B cell (primary cell): ENCODE data around the gene SATB1. TPM values are rescaled to one million over a fixed set of nuclear protein-coding genes. Genes with fewer than 3 reads are reported as not detected.

Experiments
- ATAC-seq: fragments of 200-7000 bp; cut with Tn5 transposase; one replicate; pipeline ENCODE4 v1.10.0; 2021; ENCODE audit warnings: low read depth, mild to moderate bottlenecking, moderate number of reproducible peaks, moderate library complexity
- CTCF ChIA-PET: fragments of 350-600 bp; sonication (Branson Sonifier 250); formaldehyde crosslinking; loops from one replicate; lab custom pipeline; 2021; ENCODE audit warnings: antibody characterized with exemption, inconsistent platforms; lab: Charles Lee
- POLR2A ChIA-PET: fragments of 350-600 bp; sonication (Branson Sonifier 250); formaldehyde crosslinking; loops from one replicate; lab custom pipeline; 2021; ENCODE audit warnings: antibody characterized with exemption; lab: Charles Lee
- DNase-seq: peaks from one replicate; pipeline ENCODE4 v3.0.0; 2013
- H2AFZ ChIP-seq: 2 replicates; pipeline ENCODE4 v1.6.1; 2012; ENCODE audit warnings: mild to moderate bottlenecking, low read depth, low read length; ENCODE audit not compliant: insufficient read depth, poor library complexity, severe bottlenecking
- H3K27ac ChIP-seq, 2 donors: 1 replicate in 1 of 2; 2 replicates in 1 of 2; pipeline ENCODE4 v1.5.1; 2012 to 2013; ENCODE audit warnings: low read length in 2 of 2, mild to moderate bottlenecking in 2 of 2, moderate library complexity in 1 of 2
- H3K27me3 ChIP-seq, 4 experiments: fragments of 200-600 bp in 1 of 4; sonication (generic) in 1 of 4; replicated peaks in 1 of 4; 1 replicate in 2 of 4; 2 replicates in 2 of 4; pipeline versions ENCODE4 v1.6.1 to v1.7.0; 2013 to 2016; ENCODE audit warnings: low read length in 3 of 4, mild to moderate bottlenecking in 2 of 4, mixed read lengths in 1 of 4, moderate library complexity in 1 of 4; ENCODE audit not compliant: insufficient read depth in 4 of 4, control insufficient read depth in 3 of 4; ENCODE audit errors: control extremely low read depth in 1 of 4
- H3K36me3 ChIP-seq, 2 experiments: replicated peaks in 1 of 2; 1 replicate in 1 of 2; 2 replicates in 1 of 2; pipeline versions ENCODE4 v1.6.1 to v1.7.1; 2013; ENCODE audit warnings: low read length in 1 of 2; ENCODE audit not compliant: insufficient read depth in 2 of 2, control insufficient read depth in 1 of 2; ENCODE audit errors: control extremely low read depth in 1 of 2, extremely low read depth in 1 of 2
- H3K4me1 ChIP-seq, 2 donors: fragments of 200-600 bp in 1 of 2; sonication (generic) in 1 of 2; 1 replicate in 1 of 2; 2 replicates in 1 of 2; pipeline versions ENCODE4 v1.5.1 to v1.6.1; 2013 to 2017; ENCODE audit warnings: low read length in 2 of 2; ENCODE audit not compliant: control insufficient read depth in 2 of 2, insufficient read depth in 2 of 2
- H3K4me2 ChIP-seq: replicated peaks from 2 replicates; pipeline ENCODE3; 2012; ENCODE audit warnings: mild to moderate bottlenecking, low read depth, low read length; ENCODE audit not compliant: poor library complexity, severe bottlenecking
- H3K4me3 ChIP-seq, 5 experiments: fragments of 200-600 bp in 1 of 5; sonication (generic) in 1 of 5; 1 replicate in 3 of 5; 2 replicates in 2 of 5; pipeline versions ENCODE4 v1.5.1 to v1.7.0; 2011 to 2016; ENCODE audit warnings: low read length in 4 of 5, mild to moderate bottlenecking in 4 of 5, low read depth in 2 of 5, control low read depth in 1 of 5, moderate library complexity in 1 of 5; ENCODE audit not compliant: insufficient read depth in 1 of 5; ENCODE audit errors: control extremely low read depth in 1 of 5, extremely low read depth in 1 of 5
- H3K79me2 ChIP-seq: fragments of 200-600 bp; sonication (generic); one replicate; pipeline ENCODE4 v1.6.0; 2016; ENCODE audit warnings: low read length; ENCODE audit not compliant: control insufficient read depth, insufficient read depth
- H3K9ac ChIP-seq: fragments of 200-600 bp; sonication (generic); 2 replicates; pipeline ENCODE4 v1.6.1; 2017; ENCODE audit warnings: mild to moderate bottlenecking, low read length, moderate library complexity
- H3K9me3 ChIP-seq, 3 donors: one replicate each; pipeline versions ENCODE4 v1.6.1 to v1.7.1; 2013; ENCODE audit warnings: low read length in 2 of 3; ENCODE audit not compliant: control insufficient read depth in 2 of 3, insufficient read depth in 1 of 3; ENCODE audit errors: control extremely low read depth in 1 of 3
- H4K20me1 ChIP-seq: 2 replicates; pipeline ENCODE4 v1.6.0; 2012; ENCODE audit warnings: mild to moderate bottlenecking, low read length; ENCODE audit not compliant: insufficient read depth, control insufficient read depth, poor library complexity, severe bottlenecking
- H3K27ac Mint-ChIP-seq: one replicate; pipeline ENCODE4 v1.8.0; 2021; ENCODE audit warnings: mixed read lengths
- H3K27me3 Mint-ChIP-seq: one replicate; pipeline ENCODE4 v1.8.0; 2021; ENCODE audit warnings: mixed read lengths
- H3K4me1 Mint-ChIP-seq: one replicate; pipeline ENCODE4 v1.8.0; 2021; ENCODE audit warnings: mixed read lengths
- H3K4me3 Mint-ChIP-seq: one replicate; pipeline ENCODE4 v1.8.0; 2021; ENCODE audit warnings: mixed read lengths
- H3K9me3 Mint-ChIP-seq: one replicate; pipeline ENCODE4 v1.8.0; 2022; ENCODE audit warnings: mixed read lengths; ENCODE audit not compliant: insufficient read depth
- EZH2 ChIP-seq: IDR thresholded peaks from 2 replicates; pipeline ENCODE4 v1.6.1; 2012; ENCODE audit warnings: borderline replicate concordance, low read depth, mild to moderate bottlenecking, moderate library complexity, low read length; ENCODE audit not compliant: insufficient read depth, poor library complexity, severe bottlenecking
- WGBS: methylation state at CpG from one replicate; pipeline ENCODE4 v1.1.5; 2013; ENCODE audit warnings: missing lambda C conversion rate; ENCODE audit not compliant: insufficient coverage; 5-methylcytosine and 5-hydroxymethylcytosine counted together
- intact Hi-C: fragments of 100-400 bp; cut with micrococcal nuclease; formaldehyde crosslinking; loops from one replicate; pipeline ENCODE4 v1.10.0; 2022
- polyA plus RNA-seq: library from polyadenylated mRNA; depleted of rRNA; stranded (reverse); fragments of >200 nt; gene quantifications from 2 replicates; pipeline ENCODE4 v1.2.3, GENCODE V29; 2012
- total RNA-seq, 2 donors: library from RNA; stranded (reverse); fragments of 120-200 nt in 1 of 2; gene quantifications; 1 replicate in 1 of 2; 2 replicates in 1 of 2; pipeline versions ENCODE4 v1.2.3 to v1.2.4, GENCODE V29; 2013 to 2022
- TF ChIP-seq, protein P1 (sequence below): fragments of 200-600 bp; IDR thresholded peaks from one replicate; pipeline ENCODE4 v1.8.0; 2022; ENCODE audit warnings: antibody characterized with exemption, mild to moderate bottlenecking

Gene SATB1
- total and polyA plus RNA-seq, 2 donors (not counting 1 experiment from before 2014, with no cell fraction given): 42.3 to 66.5 TPM

DNA sequence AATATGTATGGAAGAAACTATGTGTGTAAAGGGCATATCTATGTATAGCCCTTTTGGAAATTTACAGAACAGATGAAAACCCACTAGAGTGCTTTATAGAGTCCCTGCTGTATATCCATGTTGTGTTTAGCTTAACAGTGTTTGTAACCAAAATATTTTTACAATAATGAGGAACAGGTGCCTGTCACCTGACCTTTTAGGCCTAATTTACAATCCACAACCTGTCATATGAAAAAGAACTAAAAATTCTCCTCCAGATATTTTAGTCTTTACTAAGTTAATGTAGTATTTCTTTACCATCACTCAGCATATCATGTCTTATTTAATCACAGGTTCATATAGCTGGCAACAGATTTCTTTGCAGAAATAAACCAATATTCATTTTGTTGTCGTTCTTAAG lies 16.4 kb upstream of the SATB1 start:
- ChIA-PET CTCF (interaction anchor here (1.2 kb wide), 1 partner anchor 11 kb away, joined by 3 read pairs; no protein-coding TSS in a partner anchor), POLR2A (no interaction called here)
- H2AFZ ChIP-seq: no peak overlapping the region
- DNase-seq: no peak
- H3K9me3 Mint-ChIP-seq: no peaks in the 10 kb centered on the region
- peaks cover 63% of the 10 kb centered on the region for H3K79me2 ChIP-seq
- no peaks in the 10 kb centered on the region for H4K20me1 ChIP-seq
- peak overlapping the region; percentile 68 for H3K4me2 ChIP-seq
- peaks cover 47 to 65% of the 10 kb centered on the region in 2 donors for H3K4me1 ChIP-seq
- no CpG with 5 or more reads among the region's 1 CpG for WGBS
- H3K9ac ChIP-seq: no peak overlapping the region
- no peak overlapping the region for H3K4me3 ChIP-seq
- H3K9me3 ChIP-seq: no peaks in the 10 kb centered on the region
- intact Hi-C loops: loop anchor here (5.0 to 10.0 kb wide), 2 partner anchors 301 to 1743 kb away; partner anchors contain the start of gene SGO1
- peaks cover 4% of the 10 kb centered on the region for H3K27me3 Mint-ChIP-seq
- no peak for ATAC-seq
- TF ChIP-seq EZH2: no peak
- TF ChIP-seq, protein P1, sequence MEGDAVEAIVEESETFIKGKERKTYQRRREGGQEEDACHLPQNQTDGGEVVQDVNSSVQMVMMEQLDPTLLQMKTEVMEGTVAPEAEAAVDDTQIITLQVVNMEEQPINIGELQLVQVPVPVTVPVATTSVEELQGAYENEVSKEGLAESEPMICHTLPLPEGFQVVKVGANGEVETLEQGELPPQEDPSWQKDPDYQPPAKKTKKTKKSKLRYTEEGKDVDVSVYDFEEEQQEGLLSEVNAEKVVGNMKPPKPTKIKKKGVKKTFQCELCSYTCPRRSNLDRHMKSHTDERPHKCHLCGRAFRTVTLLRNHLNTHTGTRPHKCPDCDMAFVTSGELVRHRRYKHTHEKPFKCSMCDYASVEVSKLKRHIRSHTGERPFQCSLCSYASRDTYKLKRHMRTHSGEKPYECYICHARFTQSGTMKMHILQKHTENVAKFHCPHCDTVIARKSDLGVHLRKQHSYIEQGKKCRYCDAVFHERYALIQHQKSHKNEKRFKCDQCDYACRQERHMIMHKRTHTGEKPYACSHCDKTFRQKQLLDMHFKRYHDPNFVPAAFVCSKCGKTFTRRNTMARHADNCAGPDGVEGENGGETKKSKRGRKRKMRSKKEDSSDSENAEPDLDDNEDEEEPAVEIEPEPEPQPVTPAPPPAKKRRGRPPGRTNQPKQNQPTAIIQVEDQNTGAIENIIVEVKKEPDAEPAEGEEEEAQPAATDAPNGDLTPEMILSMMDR: no peak
- H3K27ac ChIP-seq: peak overlapping the region; percentile 49 to 75
- H3K4me1 Mint-ChIP-seq: peaks cover 62% of the 10 kb centered on the region
- H3K27me3 ChIP-seq: peaks cover 0 to 3% (median 0%) of the 10 kb centered on the region in 4 experiments
- no peaks in the 10 kb centered on the region for H3K36me3 ChIP-seq
- H3K4me3 Mint-ChIP-seq: peak overlapping the region; percentile 23
- peak overlapping the region; percentile 23 for H3K27ac Mint-ChIP-seq

DNA sequence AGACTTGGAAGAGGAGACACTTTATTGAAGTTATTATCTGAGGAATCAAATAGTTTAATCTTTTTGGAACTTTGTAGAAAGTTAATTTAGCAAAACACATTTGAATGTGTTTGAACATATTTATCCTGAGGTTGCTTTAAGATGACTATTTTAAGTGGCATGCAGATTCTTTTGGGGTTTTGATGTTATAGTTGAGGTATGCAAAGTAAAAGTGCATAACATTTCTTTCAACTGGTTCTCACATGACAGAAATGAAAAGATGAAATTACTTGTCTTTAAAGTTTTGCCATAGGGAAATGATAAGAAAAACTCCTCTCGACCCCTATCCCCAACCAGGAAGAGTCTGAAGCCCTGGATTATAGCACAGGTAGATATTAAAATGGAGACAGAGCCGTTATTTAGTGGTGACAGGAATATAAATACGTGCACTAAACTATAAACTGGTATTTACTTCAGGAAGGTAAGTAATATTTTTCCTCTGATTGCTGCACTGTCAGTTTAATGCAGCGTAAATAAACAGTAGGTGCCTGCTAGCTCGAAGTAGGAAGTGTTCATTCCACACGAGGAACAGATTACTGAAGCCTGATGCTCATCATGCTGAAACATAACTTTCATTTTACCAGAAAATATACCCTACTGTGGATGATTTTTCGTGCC lies 15.1 kb upstream of the SATB1 start:
- Histone ChIP-seq H3K4me2 (peak overlapping the region; percentile 68), H3K9me3 (no peaks in the 10 kb centered on the region), H4K20me1 (peaks cover 2% of the 10 kb centered on the region), H3K36me3 (no peaks in the 10 kb centered on the region), H3K9ac (peak overlapping the region; percentile 34), H3K4me1 (peaks cover 33 to 61% of the 10 kb centered on the region in 2 donors), H2AFZ (no peak overlapping the region), H3K79me2 (peaks cover 67% of the 10 kb centered on the region), H3K27ac (peak overlapping the region; percentile 26 to 75), H3K4me3 (peak overlapping the region in 3 of 5 experiments; percentile 16 to 47 (median 18)), H3K27me3 (peaks cover 0 to 3% (median 0%) of the 10 kb centered on the region in 4 experiments)
- CTCF ChIA-PET: no interaction called here
- POLR2A ChIA-PET: no interaction called here
- intact Hi-C loops: loop anchor here (5.0 to 10.0 kb wide), 2 partner anchors 302 to 1745 kb away; partner anchors contain the start of gene SGO1
- Mint-ChIP-seq H3K27me3 (peaks cover 2% of the 10 kb centered on the region), H3K4me3 (peak overlapping the region; percentile 67), H3K4me1 (peaks cover 56% of the 10 kb centered on the region), H3K27ac (peak overlapping the region; percentile 80), H3K9me3 (no peaks in the 10 kb centered on the region)
- no peak for TF ChIP-seq EZH2
- TF ChIP-seq, protein P1: no peak
- WGBS: 0% methylated on average over 2 of the region's 7 CpGs
- ATAC-seq: no peak
- peak; percentile 45 for DNase-seq
